Fibroblast of lung (primary cell): ENCODE results near the gene BAG1. TPM values are rescaled to one million over a fixed set of nuclear protein-coding genes. Genes with fewer than 3 reads are reported as not detected.

Experiments
- DNase-seq, 2 donors: peaks; one replicate each; pipeline versions ENCODE4 v3.0.0 to v3.0.0-alpha.2; 2010; ENCODE audit warnings: low read depth in 2 of 2
- H2AFZ ChIP-seq: 2 replicates; pipeline ENCODE4 v1.5.1; 2012; ENCODE audit warnings: low read length, control low read depth, inconsistent platforms
- H3K27ac ChIP-seq: 2 replicates; pipeline ENCODE4 v1.5.1; 2011; ENCODE audit warnings: low read length, control low read depth; ENCODE audit not compliant: insufficient read depth
- H3K27me3 ChIP-seq: 2 replicates; pipeline ENCODE4 v1.5.1; 2011; ENCODE audit warnings: mild to moderate bottlenecking, low read length; ENCODE audit not compliant: control insufficient read depth, insufficient read depth
- H3K36me3 ChIP-seq: 2 replicates; pipeline ENCODE4 v1.5.1; 2011; ENCODE audit warnings: low read length; ENCODE audit not compliant: control insufficient read depth, insufficient read depth
- H3K4me1 ChIP-seq: 2 replicates; pipeline ENCODE4 v1.5.1; 2011; ENCODE audit warnings: low read length; ENCODE audit not compliant: control insufficient read depth, insufficient read depth; ENCODE audit errors: extremely low read depth
- H3K4me2 ChIP-seq: 2 replicates; pipeline ENCODE4 v1.5.1; 2011; ENCODE audit warnings: low read length, control low read depth; ENCODE audit not compliant: insufficient read depth; ENCODE audit errors: extremely low read depth
- H3K4me3 ChIP-seq, 4 experiments: fragments of 200-600 bp in 1 of 4; sonication (generic) in 1 of 4; replicated peaks in 1 of 4; 2 replicates each; pipeline ENCODE4 v1.5.1; 2011 to 2016; ENCODE audit warnings: low read length in 4 of 4, low read depth in 3 of 4, mild to moderate bottlenecking in 3 of 4, control low read depth in 2 of 4, inconsistent platforms in 1 of 4, mixed read lengths in 1 of 4; ENCODE audit not compliant: insufficient read depth in 1 of 4; ENCODE audit errors: control extremely low read depth in 1 of 4
- H3K79me2 ChIP-seq: 2 replicates; pipeline ENCODE4 v1.5.1; 2012; ENCODE audit warnings: mild to moderate bottlenecking, low read length, inconsistent platforms; ENCODE audit not compliant: control insufficient read depth, insufficient read depth
- H3K9ac ChIP-seq: 2 replicates; pipeline ENCODE4 v1.5.1; 2011; ENCODE audit warnings: mild to moderate bottlenecking, low read length, control low read depth; ENCODE audit not compliant: insufficient read depth
- H3K9me3 ChIP-seq: 2 replicates; pipeline ENCODE4 v1.5.1; 2012; ENCODE audit warnings: low read depth, low read length; ENCODE audit not compliant: control insufficient read depth, insufficient read depth
- H4K20me1 ChIP-seq: 2 replicates; pipeline ENCODE4 v1.5.1; 2011; ENCODE audit warnings: low read length; ENCODE audit not compliant: control insufficient read depth, insufficient read depth; ENCODE audit errors: extremely low read depth
- CTCF ChIP-seq, 2 donors: IDR thresholded peaks in 1 of 2; conservative IDR thresholded peaks in 1 of 2; 1 replicate in 1 of 2; 2 replicates in 1 of 2; pipeline ENCODE4 v1.5.1; 2011 to 2012; ENCODE audit warnings: low read length in 2 of 2, control low read depth in 1 of 2, inconsistent platforms in 1 of 2, low read depth in 1 of 2, mild to moderate bottlenecking in 1 of 2
- EZH2 ChIP-seq: IDR thresholded peaks from 2 replicates; pipeline ENCODE4 v1.5.1; 2012; ENCODE audit warnings: low read length, control low read depth, mild to moderate bottlenecking; ENCODE audit errors: missing control alignments
- polyA plus RNA-seq, 2 donors: library from polyadenylated mRNA; depleted of rRNA in 1 of 2; stranded (reverse) in 1 of 2; unstranded in 1 of 2; fragments of >200 nt; gene quantifications; 2 replicates each; pipeline ENCODE4 v1.2.1, GENCODE V29; 2011 to 2012; ENCODE audit warnings: missing spikeins in 1 of 2
- total RNA-seq: library from RNA; depleted of rRNA; stranded (reverse); fragments of >200 nt; gene quantifications from 2 replicates; pipeline ENCODE4 v1.2.1, GENCODE V29; 2014

Gene BAG1
- total and polyA plus RNA-seq, 2 donors (not counting 1 experiment from before 2014, with no cell fraction given), result 19.2 to 30.4 TPM

GRCh38 chr9:33265211-33265865 is 830 bp upstream of the BAG1 start:
- TF ChIP-seq EZH2 (no peak), CTCF (conservative IDR thresholded peaks at IDR 0.05 in 1 of 2, IDR thresholded peaks at IDR 0.05 in 1 of 2; ENCODE audit: low read depth in 1 of 2, low read length in 2 of 2) (no peak)
- Histone ChIP-seq H3K36me3 (peaks cover 8% of the 10 kb centered on the region), H3K27ac (peak overlapping the region; percentile 96), H3K27me3 (no peaks in the 10 kb centered on the region), H3K4me2 (peak overlapping the region; percentile 78), H3K4me3 (peak overlapping the region; percentile 75 to 99 (median 95)), H3K79me2 (peaks cover 32% of the 10 kb centered on the region), H4K20me1 (no peaks in the 10 kb centered on the region), H3K9ac (peak overlapping the region; percentile 85), H3K4me1 (peaks cover 2% of the 10 kb centered on the region), H3K9me3 (no peaks in the 10 kb centered on the region), H2AFZ (peak overlapping the region; percentile 60)
- peak in 1 of 2 donors; percentile 2 for DNase-seq

- Histone ChIP-seq H3K9ac (peak overlapping the region; percentile 84), H3K4me1 (peaks cover 2% of the 10 kb centered on the region), H3K4me2 (peak overlapping the region; percentile 85), H3K27ac (peak overlapping the region; percentile 84), H4K20me1 (no peaks in the 10 kb centered on the region), H2AFZ (peak overlapping the region; percentile 91), H3K9me3 (no peaks in the 10 kb centered on the region), H3K79me2 (peaks cover 32% of the 10 kb centered on the region), H3K4me3 (peak overlapping the region; percentile 91 to 99 (median 94)), H3K36me3 (peaks cover 6% of the 10 kb centered on the region), H3K27me3 (no peaks in the 10 kb centered on the region)
- DNase-seq, result peak in 1 of 2 donors; percentile 25
- TF ChIP-seq EZH2 (no peak), CTCF (conservative IDR thresholded peaks at IDR 0.05 in 1 of 2, IDR thresholded peaks at IDR 0.05 in 1 of 2; ENCODE audit: low read depth in 1 of 2, low read length in 2 of 2) (no peak)
These were observed 470 bp downstream of the BAG1 start for GRCh38 chr9:33264003-33264472.

GRCh38 chr9:33263131-33264002 is 1.1 kb downstream of the BAG1 start:
- H3K4me1 ChIP-seq, result peaks cover 2% of the 10 kb centered on the region
- peak overlapping the region; percentile 91 for H2AFZ ChIP-seq
- peak overlapping the region; percentile 91 to 99 (median 94) for H3K4me3 ChIP-seq
- TF ChIP-seq EZH2, result no peak
- no peak for TF ChIP-seq CTCF (conservative IDR thresholded peaks at IDR 0.05 in 1 of 2, IDR thresholded peaks at IDR 0.05 in 1 of 2; ENCODE audit: low read depth in 1 of 2, low read length in 2 of 2)
- H3K4me2 ChIP-seq, result peak overlapping the region; percentile 85
- peak overlapping the region; percentile 84 for H3K9ac ChIP-seq
- H4K20me1 ChIP-seq, result no peaks in the 10 kb centered on the region
- H3K27ac ChIP-seq, result peak overlapping the region; percentile 84
- H3K27me3 ChIP-seq, result no peaks in the 10 kb centered on the region
- peak; percentile 25 to 34 for DNase-seq
- peaks cover 32% of the 10 kb centered on the region for H3K79me2 ChIP-seq
- H3K36me3 ChIP-seq, result peaks cover 8% of the 10 kb centered on the region
- H3K9me3 ChIP-seq, result no peaks in the 10 kb centered on the region
